Measurements from ENCODE around the gene JTB.
"Not testable (repeated sequence)": the region's sequence is repeated elsewhere in the genome, so short reads cannot be mapped to it uniquely, and the experiment has no call there.

JTB gene

DNA sequence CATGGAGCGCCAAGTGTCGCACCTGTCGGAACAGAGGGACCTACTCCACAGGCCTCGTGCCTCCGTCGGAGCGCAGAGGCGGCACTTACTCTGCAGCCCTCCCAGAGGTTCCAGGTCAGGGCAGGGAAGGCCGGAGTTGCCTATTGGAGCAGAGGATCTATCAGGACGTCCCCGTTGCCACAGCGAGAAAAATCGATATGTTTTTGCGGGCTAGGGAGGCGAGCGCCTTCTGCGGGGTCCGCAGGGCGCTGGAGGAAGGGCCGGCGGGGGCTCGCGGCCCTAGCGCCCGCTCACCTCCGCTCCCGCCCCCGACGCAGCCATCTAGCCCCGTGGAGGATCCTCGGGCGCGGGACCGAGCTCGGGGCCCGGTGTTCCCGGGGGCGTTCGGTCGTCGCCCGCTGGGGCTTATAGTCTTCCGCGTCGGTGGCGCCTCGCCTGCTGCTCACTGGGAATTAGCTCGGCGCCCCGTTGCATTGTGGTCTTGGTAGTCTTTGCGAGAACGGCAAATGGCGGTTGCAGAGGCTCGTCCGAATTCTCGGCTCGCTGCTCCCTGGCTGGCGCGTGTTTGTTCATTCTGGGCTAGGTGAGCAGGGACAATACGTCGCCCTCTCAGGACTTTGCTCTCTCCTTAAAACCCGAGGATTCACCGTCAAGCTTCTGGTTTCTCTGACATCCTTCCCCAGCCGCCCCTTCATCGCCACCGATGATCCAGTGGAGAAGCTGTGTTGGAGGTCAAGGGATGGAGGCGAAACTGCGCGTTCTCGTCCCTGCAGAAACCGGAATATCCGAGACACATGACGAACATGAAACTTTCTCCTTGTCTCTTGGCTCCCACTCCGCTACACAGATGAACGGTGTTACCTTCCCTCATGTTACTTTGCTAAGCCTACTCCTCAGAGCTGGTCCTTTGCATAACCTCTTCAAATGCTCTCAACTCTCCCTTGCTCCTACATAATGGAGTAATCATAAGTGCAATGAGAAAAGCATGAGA is at the start of gene JTB:
TSS of gene JTB (minus strand) at position 425 of the 991 bp plus-strand sequence. CDS start at position 3, 422 bp downstream.
- no peak for DNase-seq

DNA sequence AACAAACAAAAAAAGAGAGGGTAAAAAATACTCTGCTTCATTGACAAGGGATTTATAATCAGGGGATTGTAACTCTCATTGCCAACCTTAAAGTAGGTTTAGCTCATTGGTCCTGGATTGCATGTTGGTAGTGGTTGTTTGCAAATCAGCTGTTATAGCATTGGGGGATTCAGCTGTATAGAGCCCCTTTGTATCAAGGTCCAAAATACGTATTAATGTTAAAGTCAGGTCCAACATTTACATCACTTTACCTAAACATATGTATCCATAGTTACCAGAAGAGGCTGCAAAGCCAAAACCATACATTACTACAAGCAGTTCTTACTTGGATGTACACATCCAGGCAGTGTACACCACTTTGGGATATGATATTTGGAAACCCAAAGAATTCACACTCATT is 42.5 kb upstream of the JTB start:
- DNase-seq: no peak

DNA sequence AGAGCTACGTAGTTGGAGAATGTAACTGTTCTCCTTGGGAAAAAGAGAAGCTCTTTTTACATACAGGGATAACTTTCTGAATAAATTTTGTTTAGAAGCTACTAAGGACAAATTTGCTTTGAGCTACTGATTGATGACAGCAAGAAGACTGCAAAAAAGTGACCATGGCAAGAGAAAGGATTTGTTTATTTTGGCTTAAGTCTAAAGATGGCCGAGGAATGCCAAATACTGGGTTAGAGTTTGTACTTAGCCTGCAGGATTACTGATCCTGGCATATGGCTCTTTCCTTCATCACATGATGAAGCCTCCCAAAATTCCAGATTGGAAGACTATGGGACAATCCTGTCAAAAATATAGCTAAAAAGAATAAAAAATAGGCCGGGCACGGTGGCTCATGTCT is 41.8 kb upstream of the JTB start:
- DNase-seq: no peak

DNA sequence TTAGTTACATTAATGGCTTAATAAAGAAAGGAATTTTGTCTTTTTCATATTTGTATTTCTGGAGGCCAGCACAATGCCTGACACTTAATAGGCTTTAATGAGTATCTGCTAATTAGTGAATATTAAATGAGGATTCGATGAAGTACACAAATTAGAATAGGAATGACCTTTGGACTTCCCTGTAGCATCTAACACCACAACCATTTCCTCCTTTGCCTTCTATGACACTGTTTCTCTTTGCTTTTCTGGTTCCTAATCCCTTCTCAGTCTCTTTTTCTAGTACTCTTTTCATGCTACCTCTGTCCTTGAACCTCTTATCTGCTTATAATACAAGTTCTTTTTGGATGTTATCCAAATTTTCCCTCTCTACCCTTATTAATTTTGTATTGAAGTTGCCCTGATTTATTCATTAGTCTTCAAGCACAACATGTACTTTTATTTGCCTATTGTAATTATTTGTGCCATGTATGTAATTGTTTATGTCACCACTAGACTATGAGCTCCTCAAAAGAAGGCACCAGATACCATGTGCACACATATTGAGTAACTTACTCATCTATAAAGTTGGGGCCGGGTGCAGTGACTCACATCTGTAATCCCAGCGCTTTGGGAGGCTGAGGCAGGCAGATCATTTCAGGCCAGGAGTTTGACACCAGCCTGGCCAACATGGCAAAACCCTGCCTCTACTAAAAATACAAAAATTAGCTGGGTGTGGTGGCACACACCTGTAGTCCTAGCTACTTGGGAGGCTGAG is 36.9 kb upstream of the JTB start:
- no peak for DNase-seq

DNA sequence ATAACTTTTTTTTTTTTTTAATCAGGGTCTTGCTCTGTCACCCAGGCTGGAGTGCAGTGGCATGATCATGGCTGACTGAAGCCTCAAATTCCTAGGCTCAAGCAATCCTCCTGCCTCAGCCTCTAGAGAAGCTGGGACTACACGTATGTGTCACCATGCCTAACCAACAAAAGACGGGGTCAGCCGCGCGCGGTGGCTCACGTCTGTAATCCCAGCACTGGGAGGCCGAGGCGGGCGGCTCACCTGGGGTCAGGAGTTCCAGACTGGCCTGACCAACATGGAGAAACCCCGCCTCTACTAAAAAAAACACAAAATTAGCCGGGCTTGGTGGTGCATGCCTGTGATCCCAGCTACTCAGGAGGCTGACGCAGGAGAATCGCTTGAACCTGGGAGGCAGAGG is 35.1 kb upstream of the JTB start:
- DNase-seq: not testable (repeated sequence)

DNA sequence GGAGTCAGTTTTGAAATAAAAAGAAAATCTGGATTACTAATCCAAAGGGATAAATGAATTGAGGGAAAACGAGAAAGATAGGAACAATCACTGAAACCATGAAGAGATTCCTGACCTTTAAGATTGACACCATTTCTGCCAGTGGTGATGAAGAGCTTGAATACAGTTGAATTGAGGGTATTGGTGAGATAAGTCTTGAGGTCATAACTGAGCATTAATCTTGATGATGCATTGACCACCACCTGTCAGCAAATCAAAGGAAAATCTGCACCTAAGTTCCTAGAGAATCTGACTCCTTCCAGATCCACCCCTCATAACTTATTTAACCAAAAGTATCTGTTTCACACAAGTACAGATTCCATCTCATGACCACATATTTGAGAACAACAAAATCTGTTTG is 34.7 kb upstream of the JTB start:
- DNase-seq: no peak

DNA sequence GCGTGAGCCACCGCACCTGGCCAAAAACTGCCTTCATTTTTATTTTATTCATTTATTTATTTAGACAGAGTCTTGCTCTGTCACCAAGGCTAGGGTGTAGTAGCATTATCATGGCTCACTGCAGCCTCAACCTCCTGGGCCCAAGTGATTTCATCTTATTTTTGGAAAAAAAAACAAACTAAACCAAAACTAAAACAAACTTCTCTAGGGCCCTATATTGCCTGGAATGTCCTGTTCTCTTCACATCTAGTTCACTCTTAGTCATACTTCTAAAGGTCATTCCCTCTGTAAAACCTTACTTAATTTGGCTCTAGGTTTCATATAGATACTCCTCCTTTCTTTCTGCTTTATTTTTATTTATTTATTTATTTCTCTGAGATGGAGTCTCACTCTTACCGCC is 28.7 kb upstream of the JTB start:
- no peak for DNase-seq

DNA sequence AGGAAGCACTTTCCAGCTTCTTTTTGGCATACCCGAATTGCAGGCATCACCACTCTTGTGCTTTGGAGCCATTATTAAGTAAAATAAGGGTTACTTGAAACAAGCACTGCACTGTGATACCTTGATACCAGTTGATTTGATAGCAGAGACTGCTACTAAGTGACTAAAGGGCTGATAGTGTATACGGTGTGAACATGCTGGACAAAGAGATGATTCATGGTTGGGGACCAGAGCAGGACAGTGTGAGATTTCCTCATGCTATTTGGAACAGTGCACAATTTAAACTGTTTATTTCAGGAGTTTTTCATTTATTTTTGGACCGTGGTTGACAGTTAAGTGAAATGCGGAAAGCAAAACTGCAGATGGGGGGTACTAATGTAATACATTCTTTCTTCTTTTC is 22.9 kb upstream of the JTB start:
- no peak for DNase-seq

DNA sequence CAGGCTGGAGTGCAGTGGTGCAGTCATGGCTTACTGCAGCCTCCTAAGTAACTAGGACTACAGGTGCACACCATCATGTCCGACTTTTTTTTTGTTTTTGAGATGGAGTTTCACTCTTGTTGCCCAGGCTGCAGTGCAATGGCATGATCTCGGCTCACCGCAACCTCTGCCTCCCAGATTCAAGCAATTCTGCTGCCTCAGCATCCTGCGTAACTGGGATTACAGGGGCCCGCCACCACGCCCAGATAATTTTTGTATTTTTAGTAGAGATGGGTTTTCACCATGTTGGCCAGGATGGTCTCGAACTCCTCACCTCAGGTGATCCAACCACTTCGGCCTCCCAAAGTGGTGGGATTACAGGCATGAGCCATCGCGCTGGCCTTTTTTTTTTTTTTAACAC is 19.4 kb upstream of the JTB start:
- not testable (repeated sequence) for DNase-seq

DNA sequence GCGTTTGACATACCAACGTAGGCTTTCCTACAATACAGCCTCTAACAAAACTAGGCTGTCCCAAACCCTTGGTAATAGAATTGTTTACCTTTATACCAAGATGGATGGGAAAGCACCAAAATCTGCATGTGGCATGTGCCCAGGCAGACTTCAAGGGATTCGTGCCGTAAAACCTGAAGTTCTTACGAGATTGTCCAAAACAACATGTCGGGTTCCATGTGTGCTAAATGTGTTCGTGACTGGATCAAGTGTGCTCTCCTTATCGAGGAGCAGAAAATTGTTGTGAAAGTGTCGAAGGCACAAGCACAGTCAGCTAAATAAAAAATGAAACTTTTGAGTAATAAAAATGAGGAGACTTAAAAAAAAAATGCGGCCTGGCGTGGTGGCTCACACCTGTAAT is 18.2 kb upstream of the JTB start:
- no peak for DNase-seq

DNA sequence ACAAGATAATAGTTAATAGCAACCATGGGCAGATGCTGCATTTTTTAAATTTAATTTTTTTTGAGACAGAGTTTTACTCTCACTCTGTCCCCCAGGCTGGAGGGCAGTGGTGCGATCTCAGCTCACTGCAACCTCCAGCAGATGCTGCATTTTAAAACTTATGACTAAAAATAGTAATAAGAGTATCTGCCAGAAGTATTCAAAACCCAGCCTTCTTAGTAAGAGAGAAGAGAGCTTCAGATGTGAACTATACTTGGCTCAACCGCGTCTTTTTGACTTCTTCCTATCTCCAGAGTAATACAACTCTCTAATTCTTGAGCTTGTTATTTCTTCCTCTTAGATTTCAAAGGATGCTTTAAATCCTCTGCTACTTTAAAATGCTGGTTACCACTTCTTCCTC is 17.7 kb upstream of the JTB start:
- DNase-seq: no peak

DNA sequence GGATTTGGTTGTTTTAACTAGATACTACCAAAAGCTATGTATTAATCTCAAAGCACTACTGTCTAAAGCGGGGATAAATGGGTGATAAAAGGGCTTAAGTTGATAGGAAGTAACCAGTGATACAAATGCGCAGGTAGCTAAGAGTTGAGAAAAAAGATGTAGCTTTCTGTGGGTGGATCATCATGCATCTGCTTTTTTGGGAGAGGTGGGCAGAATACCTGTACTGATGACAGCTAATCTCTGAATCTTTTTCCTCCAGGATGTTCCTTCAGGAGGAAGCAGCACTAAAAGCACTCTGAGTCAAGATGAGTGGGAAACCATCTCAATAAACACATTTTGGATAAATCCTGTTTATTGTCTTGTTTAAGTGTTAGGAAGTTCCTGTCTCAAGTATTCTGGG is 14.3 kb upstream of the JTB start:
- no peak for DNase-seq

DNA sequence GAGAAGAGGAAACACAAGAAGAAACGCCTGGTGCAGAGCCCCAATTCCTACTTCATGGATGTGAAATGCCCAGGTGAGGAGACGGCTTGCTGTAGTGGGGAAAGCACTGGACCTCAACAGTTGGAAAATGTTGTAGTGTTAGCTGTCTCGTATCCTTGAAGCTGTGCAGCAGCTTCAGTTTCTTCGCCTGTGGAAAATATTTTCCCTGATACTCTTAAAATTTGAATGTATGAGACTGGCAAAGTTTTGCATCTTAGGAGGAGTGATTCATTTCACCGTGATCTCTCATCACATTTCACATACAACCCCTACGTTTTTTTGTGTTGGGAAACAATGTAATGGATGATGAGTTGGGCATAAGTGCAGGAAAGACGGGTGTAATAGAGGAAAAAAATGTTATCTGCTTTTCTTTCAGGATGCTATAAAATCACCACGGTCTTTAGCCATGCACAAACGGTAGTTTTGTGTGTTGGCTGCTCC is 13.7 kb upstream of the JTB start:
- DNase-seq: no peak

DNA sequence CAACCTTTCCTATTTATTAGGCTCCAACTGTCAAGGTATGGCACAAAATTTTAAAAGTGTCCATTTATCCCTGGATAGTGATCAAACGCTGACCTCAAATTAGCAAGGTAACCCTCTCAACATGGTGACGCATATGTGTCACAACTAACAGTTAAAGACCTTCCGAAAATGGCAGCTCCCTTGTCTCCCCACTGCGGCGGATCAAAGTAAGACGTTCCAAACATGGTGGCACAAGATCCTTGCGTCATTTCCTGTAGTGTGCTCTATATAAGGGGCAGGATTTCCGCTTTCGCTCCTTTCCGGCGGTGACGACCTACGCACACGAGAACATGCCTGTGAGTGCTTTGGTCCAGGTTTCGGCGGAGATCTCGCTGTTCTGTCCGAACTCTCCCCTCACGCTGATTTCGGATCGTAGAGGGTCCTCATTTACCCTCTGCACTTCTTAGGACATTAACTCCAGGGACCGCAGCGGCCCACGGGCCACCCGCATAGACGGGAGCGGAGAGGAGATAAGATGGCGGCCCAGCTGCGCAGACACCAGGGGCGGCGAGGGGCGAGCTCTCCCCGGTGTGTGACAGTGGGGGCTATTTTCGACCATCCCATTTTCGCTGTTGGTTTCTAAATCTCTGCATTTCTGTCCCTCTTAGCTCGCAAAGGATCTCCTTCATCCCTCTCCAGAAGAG is 13.1 kb upstream of the JTB start, which contains the start of gene RPS27:
TSS of gene RPS27 (plus strand) at position 295 of the 683 bp plus-strand sequence. CDS start at position 330, 35 bp downstream.
- peak; percentile 74 for DNase-seq

DNA sequence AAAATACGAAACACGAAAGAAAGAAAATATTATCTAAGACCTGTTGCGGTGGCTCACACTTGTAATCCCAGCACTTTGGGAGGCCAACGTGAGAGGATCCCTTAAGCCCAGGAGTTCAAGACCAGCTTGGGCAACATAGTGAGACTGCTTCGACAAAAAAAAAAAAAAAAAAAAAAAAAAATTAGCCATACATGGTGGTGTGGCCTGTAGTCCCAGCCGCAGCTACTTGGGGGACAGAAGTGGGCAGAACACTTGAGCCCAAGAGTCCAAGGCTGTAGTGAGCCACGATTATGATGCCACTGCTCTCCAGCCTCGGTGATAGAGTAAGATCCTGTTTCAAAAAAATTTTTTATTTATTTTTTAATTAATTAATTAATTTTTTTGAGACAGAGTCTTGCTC is 10.1 kb upstream of the JTB start:
- DNase-seq: no peak

DNA sequence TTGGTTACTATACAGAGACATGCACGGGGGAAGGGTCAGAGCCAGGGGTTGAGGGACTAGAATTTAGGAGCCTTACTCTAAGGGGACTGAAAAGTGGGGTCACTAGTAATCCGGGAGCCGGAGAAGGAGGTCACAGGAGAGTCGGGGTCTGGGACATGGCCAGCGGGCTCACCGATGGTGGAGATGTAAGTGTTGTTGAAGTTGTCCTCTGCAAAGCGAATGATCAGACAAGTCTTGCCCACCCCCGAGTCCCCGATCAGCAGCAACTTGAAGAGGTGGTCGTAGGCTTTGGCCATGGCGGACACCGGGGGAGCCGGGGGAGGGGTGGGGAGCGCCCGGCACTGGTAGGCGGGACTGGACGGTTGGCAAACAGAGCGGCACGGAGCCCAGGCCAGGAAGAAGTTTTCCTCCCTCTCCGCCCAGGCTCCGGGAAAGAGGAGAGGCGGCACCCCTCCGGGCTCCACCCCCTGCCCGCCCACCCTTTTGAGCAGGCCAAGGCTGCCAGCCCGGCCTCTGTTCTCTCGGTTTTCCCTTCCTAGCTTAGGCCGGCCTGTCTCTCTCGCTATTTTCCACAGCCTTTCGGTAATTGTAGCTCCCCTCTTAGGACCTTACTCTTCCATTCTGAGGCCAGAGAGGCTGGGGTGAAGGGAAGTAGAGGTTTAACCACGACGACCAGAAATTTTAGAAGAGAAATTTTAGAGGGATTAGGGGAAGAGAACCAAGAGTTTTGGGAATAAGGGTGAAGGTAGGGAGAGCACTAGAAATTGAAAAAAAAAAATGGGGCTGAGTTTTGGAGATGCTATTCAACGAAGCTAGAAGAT is 8.7 kb upstream of the JTB start, which contains the start of gene RAB13:
TSS of gene RAB13 (minus strand) at position 399 of the 821 bp plus-strand sequence. CDS start at position 296, 103 bp downstream.
- DNase-seq: no peak

DNA sequence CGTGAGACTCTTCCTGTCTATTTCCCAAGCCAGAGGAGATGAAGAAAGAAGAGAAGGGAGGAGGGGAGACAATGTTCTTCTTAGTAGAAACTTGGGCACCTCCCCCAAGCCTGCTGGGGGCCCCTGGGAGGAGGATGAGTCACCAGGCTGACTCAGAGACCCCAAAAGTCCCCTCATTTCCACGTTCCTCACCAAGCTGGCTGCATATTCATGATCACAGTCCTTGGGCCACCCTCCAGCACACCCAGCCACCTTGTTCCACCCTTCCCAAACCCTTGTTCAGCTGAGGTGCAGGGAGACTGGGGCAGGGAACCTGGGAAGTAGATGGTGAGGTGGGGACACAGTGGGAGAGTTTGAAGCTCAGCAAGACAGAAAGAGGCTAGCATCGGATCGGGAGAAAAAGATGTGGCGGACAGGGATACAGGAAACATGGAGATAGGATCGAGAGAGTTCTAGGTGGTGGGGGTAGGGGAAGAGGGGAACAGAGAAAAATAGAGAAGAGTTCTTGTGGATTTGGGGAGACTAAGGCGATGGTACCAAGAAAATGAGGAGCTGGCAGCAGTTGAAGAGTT is 8.0 kb upstream of the JTB start:
- DNase-seq: no peak

DNA sequence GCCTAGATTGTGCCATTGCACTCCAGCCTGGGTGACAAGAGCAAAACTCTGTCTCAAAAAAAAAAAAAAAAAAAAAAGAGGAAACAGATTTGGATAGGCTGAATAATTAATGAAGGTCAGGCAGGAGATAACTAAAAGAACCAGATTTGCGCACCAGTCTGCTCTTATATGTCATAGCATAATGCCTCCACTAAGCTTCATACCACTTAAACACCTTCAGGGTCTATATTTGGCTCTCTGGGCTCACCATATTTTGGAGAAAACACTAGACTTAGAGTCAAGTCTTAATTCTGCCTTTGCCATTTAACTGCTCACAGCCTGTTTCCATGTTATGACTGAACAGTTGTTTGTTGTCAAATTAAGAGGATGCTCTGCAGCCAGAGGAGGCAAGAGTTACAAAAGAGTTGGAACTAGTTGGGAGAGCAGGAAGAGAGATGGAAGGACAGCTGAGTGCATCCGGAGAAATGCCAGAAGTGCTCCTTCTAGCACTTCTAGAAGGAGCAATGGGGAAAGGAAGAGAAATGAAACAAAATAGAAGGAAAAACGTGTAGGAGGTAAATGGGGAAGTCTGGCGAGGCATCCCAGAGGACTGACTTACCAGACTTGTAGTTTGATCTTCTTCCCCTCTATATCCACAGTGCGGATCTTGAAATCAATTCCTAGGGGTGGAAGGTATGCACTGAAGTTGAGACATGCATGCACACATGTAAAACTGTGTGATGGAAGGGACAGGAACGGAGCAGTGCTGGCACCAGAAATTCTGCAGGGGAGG is 6.8 kb upstream of the JTB start:
- DNase-seq: no peak

DNA sequence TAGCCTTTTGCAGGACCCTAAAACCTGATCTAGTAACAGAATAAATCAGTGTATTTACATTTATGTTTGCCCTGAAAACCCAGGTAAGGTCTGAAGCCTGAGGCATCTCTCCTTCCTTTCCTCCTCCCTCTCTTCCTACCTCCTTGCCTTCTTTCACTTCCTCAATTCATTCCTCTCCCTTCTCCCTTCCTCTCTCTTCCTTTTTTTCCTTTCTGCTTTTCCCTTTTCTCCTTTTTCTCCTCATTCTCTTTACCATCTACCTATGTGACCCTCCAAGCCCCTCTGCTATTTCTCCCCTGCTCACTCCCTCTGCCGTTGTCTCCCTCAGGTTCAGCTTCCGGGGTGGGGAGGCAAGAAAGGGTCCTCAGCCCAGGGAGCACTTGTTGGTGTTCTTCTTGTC is 4.3 kb upstream of the JTB start:
- DNase-seq: not testable (repeated sequence)

DNA sequence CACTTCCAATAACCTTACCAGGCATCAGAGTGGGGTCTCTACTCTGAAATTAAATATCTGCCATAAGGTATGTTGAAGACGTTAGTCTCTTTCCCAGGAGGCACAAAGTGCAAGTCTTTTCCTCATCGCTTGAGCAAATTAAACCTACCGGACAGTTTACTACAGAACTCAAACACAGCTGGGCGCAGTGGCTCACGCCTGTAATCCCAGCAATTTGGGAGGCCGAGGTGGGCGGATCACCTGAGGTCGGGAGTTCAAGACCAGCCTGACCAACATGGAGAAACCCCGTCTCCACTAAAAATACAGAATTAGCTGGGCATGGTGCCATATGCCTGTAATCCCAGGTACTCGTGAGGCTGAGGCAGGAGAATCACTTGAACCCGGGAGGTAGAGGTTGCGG is 1.6 kb upstream of the JTB start:
- DNase-seq: not testable (repeated sequence)
